ENCODE measurements around the gene KDM2A. TPM values are rescaled to one million over a fixed set of nuclear protein-coding genes. Genes with fewer than 3 reads are reported as not detected.
"Not testable (repeated sequence)": the region's sequence is repeated elsewhere in the genome, so short reads cannot be mapped to it uniquely, and the experiment has no call there.

KDM2A gene
- total RNA-seq, 2 experiments from 2014 or later = 87.1 to 95.9 TPM

DNA sequence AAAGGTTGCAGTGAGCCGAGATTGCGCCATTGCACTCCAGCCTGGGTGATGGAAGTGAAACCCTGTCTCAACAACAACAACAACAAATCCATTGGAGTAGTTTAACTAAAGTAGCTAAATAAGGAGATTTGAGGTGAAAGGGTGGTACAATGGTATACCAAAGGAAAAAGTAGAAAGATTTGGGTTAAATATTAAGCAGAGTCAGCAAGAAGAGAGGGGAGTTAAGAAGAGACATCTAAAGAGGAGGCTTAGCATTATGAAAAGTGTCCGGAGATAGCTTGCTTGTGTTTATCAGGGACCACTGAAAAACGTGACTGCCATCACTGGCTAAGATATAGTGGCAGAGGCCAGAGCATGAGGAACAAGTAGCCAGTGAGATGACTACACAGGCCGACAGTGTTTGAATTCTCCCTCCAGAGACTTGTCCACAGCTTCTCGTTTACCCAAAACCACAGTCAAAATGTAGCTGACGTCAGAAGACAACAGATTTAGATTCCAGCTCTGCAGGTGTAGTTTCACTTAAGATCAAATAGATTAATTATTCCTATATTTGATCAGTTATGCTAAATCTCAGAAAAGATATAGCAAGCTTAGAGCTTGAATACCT, 114.6 kb downstream of the KDM2A start:
- H3K4me1 Mint-ChIP-seq = peaks cover 33% of the 10 kb centered on the region
- H3K27ac Mint-ChIP-seq = peak overlapping the region; percentile 64
- CTCF ChIA-PET = interaction anchor here (0.8 to 1.2 kb wide), 3 partner anchors 21 to 171 kb away, joined by 3 to 5 read pairs (median 3); no protein-coding TSS in a partner anchor
- H3K9me3 Mint-ChIP-seq = no peaks in the 10 kb centered on the region
- DNase-seq = no peak
- H3K36me3 Mint-ChIP-seq (ENCODE audit: low read depth) = peaks cover 23% of the 10 kb centered on the region
- H3K4me3 Mint-ChIP-seq = no peak overlapping the region
- H3K27me3 Mint-ChIP-seq = no peaks in the 10 kb centered on the region
- POLR2A ChIA-PET = interaction anchor here (0.6 to 1.0 kb wide), 3 partner anchors 13 to 204 kb away, joined by 3 read pairs; partner anchors contain the start of gene PTPRCAP

DNA sequence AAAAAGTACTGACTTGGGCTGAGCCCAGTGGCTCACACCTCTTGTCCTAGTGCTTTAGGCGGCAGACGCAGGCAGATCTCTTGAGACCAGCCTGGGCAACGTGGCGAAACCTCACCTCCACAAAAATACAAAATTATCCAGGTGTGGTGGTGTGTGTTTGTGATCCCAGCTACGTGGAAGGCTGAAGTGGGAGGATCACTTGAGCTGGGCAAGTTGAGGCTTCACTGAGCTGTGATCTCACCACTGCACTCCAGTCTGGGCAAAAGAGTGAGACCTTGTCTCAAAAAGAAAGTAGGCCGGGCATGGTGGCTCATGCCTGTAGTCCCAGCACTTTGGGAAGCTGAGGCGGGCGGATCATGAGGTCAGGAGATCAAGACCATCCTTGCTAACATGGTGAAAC, 115.5 kb downstream of the KDM2A start:
- POLR2A ChIA-PET = interaction anchor here (0.7 kb wide), 1 partner anchor 29 kb away, joined by 3 read pairs; no protein-coding TSS in a partner anchor
- not testable (repeated sequence) for H3K4me3 Mint-ChIP-seq, H3K27me3 Mint-ChIP-seq, DNase-seq, H3K9me3 Mint-ChIP-seq
- H3K36me3 Mint-ChIP-seq (ENCODE audit: low read depth) = peaks cover 16% of the 10 kb centered on the region
- H3K4me1 Mint-ChIP-seq = peaks cover 39% of the 10 kb centered on the region
- CTCF ChIA-PET = interaction anchor here (0.7 to 1.2 kb wide), 2 partner anchors 28 to 444 kb away, joined by 5 read pairs; no protein-coding TSS in a partner anchor
- peak overlapping the region; percentile 5 for H3K27ac Mint-ChIP-seq

DNA sequence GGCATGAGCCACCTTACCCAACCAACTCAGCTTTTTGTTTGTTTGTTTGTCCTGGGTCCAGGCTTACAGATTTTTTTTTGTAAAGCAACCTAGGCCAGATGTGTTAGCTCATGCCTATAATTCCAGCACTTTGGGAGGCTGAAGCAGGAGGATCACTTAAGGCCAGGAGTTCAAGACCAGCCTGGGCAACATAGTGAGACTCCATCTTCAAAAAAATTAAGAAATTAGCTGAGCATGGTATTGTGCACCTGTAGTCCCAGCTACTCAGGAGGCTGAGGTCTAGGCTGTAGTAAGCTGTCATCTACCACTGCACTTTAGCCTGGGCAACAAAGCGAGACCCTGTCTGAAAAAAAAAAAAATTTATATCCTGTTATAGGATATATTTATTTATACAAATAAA, 118.5 kb downstream of the KDM2A start:
- peaks cover 48% of the 10 kb centered on the region for H3K4me1 Mint-ChIP-seq
- DNase-seq = no peak
- CTCF ChIA-PET = interaction anchor here (0.6 to 2.5 kb wide), 5 partner anchors 16 to 626 kb away, joined by 3 to 9 read pairs (median 3); no protein-coding TSS in a partner anchor
- peaks cover 28% of the 10 kb centered on the region for H3K36me3 Mint-ChIP-seq (ENCODE audit: low read depth)
- H3K4me3 Mint-ChIP-seq = no peak overlapping the region
- POLR2A ChIA-PET = interaction anchor here (2.4 kb wide), 1 partner anchor 16 kb away, joined by 7 read pairs; no protein-coding TSS in a partner anchor
- no peaks in the 10 kb centered on the region for H3K9me3 Mint-ChIP-seq
- no peak overlapping the region for H3K27ac Mint-ChIP-seq
- no peaks in the 10 kb centered on the region for H3K27me3 Mint-ChIP-seq

DNA sequence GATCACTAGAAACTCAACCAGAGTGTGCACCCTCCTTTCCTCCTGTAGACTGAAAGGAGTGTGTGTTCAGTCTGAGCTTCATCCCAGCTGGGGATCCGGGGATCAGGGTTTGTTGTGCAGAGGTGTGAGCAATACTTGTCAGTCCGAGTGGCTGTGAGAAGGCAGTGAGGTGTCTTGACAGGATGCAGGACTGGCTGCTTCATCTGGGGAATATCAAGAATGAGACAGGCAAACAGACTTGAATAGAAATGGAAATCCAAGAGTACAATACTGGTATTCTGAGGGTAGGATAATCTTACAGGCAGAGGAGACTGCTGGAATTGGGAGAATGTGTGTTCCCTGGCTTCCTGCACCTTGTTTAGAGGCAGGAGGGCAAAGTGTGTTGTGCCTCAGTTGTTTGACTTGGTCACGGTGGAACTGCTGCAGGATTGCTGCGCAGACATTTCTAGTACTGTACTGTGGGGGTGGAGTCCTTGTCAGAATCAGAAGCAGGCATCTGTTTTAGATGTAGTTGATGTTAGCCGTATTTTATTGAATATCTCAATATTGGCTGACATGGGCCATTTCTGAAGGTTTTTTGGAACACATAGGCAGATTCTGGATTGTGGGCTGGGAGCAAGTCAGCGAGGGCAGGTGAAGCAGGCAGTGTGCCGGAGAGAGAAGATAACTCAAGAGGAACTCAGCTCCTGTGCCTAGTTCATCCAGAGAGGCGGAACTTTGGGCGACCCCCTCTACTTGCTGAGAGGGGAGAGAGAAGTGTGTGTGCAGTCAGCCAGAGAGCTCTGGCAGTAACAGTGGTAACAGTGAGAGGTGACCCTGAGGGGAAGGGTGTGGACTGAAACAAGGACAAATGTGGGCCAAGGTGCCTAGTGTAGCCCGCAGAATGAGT, 120.1 kb downstream of the KDM2A start:
- POLR2A ChIA-PET = interaction anchor here (0.8 to 3.5 kb wide), 38 partner anchors 8 to 1664 kb away, joined by 3 to 66 read pairs (median 5); partner anchors contain the start of genes ACTN3, ANKRD13D, CLCF1 and KDM2A
- CTCF ChIA-PET = interaction anchor here (0.6 to 3.9 kb wide), 19 partner anchors 13 to 391 kb away, joined by 3 to 41 read pairs (median 4); partner anchors contain the start of genes KDM2A, NUDT8 and PPP1CA
- peaks cover 53% of the 10 kb centered on the region for H3K4me1 Mint-ChIP-seq
- H3K4me3 Mint-ChIP-seq = peak overlapping the region; percentile 99
- no peaks in the 10 kb centered on the region for H3K27me3 Mint-ChIP-seq
- no peak for DNase-seq
- H3K36me3 Mint-ChIP-seq (ENCODE audit: low read depth) = peaks cover 40% of the 10 kb centered on the region
- no peaks in the 10 kb centered on the region for H3K9me3 Mint-ChIP-seq
- H3K27ac Mint-ChIP-seq = peak overlapping the region; percentile 96

DNA sequence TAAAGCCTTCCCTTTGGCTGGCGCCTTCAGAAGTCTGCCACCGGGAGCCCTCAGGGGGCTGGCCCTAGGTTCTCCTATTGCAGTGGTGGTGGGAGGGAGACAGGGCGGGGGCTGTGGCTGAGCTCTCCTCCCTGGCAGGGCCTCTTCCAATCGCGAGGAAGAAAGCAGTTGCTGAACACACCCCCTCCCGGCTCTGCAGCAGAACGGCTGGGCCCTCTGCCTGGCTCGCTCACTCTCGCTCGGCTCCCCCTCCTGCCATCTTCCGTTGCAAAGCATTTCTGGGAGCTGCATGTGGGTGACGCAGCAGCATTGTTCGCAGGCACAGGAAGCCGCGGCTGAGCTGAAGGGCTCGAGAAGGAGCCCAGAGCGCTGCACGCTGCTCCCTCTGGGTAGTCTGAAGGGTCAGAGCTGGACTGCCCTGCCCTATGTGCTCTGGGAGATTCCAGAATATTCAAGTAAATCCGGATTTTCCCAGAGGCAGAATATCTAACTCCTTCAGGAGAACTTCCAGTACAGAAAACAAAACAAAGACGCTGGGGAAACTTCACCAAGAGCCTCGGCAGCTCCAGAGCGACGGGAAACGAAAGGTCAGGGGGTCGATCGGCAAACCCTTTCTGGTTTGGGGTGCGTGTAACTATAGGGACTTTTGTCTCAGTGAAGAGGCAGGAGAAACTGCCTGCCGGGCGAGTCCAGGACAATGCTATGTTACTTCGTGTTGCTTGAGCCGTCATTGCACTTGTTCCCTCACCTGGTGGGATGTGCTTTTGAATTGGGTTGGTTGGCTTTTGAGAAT, 120.9 kb downstream of the KDM2A start:
- Mint-ChIP-seq H3K4me3 (peak overlapping the region; percentile 99), H3K4me1 (peaks cover 49% of the 10 kb centered on the region), H3K27ac (peak overlapping the region; percentile 96), H3K27me3 (no peaks in the 10 kb centered on the region), H3K36me3 (ENCODE audit: low read depth) (peaks cover 43% of the 10 kb centered on the region), H3K9me3 (no peaks in the 10 kb centered on the region)
- peak; percentile 97 for DNase-seq
- CTCF ChIA-PET = interaction anchor here (0.6 to 3.9 kb wide), 20 partner anchors 12 to 390 kb away, joined by 3 to 41 read pairs (median 4); partner anchors contain the start of genes KDM2A, NUDT8 and PPP1CA
- POLR2A ChIA-PET = interaction anchor here (0.8 to 3.5 kb wide), 39 partner anchors 8 to 1665 kb away, joined by 3 to 66 read pairs (median 5); partner anchors contain the start of genes ACTN3, ANKRD13D, CLCF1 and KDM2A

DNA sequence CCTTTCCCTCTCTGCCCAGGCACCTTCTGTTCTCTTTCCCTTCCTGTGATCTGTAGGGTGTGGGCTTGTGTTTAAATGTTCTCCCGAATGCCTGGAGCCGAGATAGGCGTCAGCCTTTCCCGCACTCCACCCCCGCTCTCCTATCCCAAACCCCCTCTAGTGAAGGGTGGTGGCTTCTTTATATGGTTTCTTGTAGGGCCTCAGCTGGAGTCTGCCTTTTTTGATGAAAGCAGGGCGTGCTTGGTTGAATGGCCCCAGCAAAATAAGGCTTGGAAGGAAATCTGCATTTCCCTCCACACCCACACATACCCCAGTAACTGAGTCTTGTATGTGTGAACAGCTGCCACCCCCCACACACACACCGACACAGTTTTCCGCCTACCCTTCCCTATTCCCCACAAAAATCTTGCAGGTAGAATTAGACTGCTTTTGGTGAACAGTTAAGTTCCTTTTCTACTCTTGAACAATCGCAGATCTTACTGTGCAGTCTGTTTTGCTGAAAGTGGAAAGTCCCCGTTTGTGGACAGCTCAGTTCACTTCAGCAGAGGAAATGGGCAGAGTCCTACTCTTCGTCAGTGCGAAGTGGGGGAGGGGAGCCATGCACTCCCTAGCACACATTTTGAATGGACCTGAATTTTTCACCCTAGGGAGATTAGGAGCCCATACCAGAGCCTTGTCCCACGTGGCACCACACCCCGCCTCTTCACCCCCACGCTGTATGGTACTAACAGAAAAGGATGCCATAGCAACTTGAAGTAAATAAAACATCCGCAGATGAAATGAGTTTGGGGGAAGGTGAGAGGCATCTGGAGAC, 121.7 kb downstream of the KDM2A start:
- POLR2A ChIA-PET = interaction anchor here (0.6 to 3.5 kb wide), 30 partner anchors 8 to 647 kb away, joined by 3 to 66 read pairs (median 6); partner anchors contain the start of genes ANKRD13D, KDM2A, POLD4 and PPP1CA
- peak; percentile 83 for DNase-seq

DNA sequence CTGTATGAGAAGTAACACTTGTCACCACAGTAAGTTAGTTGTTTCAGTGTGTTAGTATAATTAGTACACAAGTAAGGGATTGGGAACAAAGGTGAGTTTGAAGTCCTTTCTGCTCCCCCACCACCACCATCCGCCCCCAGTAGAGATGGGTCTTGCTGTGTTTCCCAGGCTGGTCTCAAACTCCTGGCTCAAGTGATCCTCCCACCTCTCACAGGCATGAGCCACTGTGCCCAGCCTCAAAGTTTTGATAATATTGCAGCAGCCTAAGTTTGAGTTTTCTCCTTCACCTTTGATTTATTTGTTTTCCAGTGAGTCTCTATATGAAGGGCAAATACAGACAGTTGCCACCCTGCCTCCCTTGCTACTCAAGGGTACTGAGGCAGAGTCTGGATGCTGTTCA, 123.5 kb downstream of the KDM2A start:
- no peaks in the 10 kb centered on the region for H3K9me3 Mint-ChIP-seq
- POLR2A ChIA-PET = interaction anchor here (0.6 kb wide), 1 partner anchor 161 kb away, joined by 3 read pairs; no protein-coding TSS in a partner anchor
- DNase-seq = no peak
- H3K27ac Mint-ChIP-seq = peak overlapping the region; percentile 72
- CTCF ChIA-PET = interaction anchor here (1.5 kb wide), 1 partner anchor 11 kb away, joined by 4 read pairs; no protein-coding TSS in a partner anchor
- no peaks in the 10 kb centered on the region for H3K27me3 Mint-ChIP-seq
- peak overlapping the region; percentile 99 for H3K4me3 Mint-ChIP-seq
- H3K36me3 Mint-ChIP-seq (ENCODE audit: low read depth) = peaks cover 63% of the 10 kb centered on the region
- H3K4me1 Mint-ChIP-seq = peaks cover 53% of the 10 kb centered on the region

More for the DNA sequence above, 121.7 kb downstream of the KDM2A start:
- Mint-ChIP-seq H3K27me3 (no peaks in the 10 kb centered on the region), H3K4me1 (peaks cover 53% of the 10 kb centered on the region), H3K9me3 (no peaks in the 10 kb centered on the region), H3K27ac (peak overlapping the region; percentile 96), H3K4me3 (peak overlapping the region; percentile 99), H3K36me3 (ENCODE audit: low read depth) (peaks cover 51% of the 10 kb centered on the region)
- CTCF ChIA-PET = interaction anchor here (0.6 to 3.9 kb wide), 13 partner anchors 11 to 389 kb away, joined by 3 to 41 read pairs (median 5); partner anchors contain the start of genes GRK2, KDM2A, NUDT8 and PPP1CA

DNA sequence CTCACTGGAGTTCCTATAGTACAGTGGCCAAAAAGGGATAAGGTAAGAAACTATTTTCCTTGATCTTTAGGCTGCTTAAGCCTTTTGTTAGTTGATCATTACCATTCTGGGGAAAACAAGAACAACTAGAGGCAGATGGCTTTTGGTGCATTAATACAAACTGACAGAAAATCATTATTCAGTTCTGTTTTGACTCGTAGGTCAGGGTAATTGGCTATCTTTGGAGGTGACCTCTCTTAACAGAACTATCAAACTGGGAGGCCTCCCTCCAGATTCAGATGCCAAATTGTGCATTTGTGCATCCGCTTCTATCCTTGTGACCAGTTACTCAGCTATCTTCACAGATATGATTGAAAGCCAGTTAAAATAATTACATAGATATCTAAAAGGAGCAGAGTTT, 124.0 kb downstream of the KDM2A start:
- POLR2A ChIA-PET = interaction anchor here (0.6 to 1.4 kb wide), 3 partner anchors 11 to 161 kb away, joined by 3 to 4 read pairs (median 3); no protein-coding TSS in a partner anchor
- Mint-ChIP-seq H3K27me3 (no peaks in the 10 kb centered on the region), H3K9me3 (no peaks in the 10 kb centered on the region), H3K4me1 (peaks cover 56% of the 10 kb centered on the region), H3K4me3 (peak overlapping the region; percentile 99), H3K36me3 (ENCODE audit: low read depth) (peaks cover 68% of the 10 kb centered on the region), H3K27ac (peak overlapping the region; percentile 72)
- no peak for DNase-seq
- CTCF ChIA-PET = interaction anchor here (1.3 to 1.5 kb wide), 2 partner anchors 10 to 19 kb away, joined by 4 to 5 read pairs; no protein-coding TSS in a partner anchor

DNA sequence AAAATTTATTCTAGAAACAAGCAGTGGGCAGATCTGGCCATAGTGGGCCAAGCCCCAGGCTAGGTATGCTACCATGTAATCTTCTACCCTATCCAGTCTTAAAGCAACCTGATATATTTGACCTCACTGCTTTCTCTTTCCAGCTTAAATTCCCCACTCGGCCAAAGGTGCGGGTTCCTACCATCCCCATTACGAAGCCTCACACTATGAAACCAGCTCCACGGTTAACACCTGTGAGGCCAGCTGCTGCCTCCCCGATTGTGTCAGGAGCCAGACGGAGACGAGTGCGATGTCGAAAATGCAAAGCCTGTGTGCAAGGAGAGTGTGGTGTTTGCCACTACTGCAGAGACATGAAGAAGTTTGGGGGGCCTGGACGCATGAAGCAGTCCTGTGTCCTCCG, 126.0 kb downstream of the KDM2A start:
- POLR2A ChIA-PET = no interaction called here
- Mint-ChIP-seq H3K4me1 (peaks cover 40% of the 10 kb centered on the region), H3K4me3 (no peak overlapping the region)

DNA sequence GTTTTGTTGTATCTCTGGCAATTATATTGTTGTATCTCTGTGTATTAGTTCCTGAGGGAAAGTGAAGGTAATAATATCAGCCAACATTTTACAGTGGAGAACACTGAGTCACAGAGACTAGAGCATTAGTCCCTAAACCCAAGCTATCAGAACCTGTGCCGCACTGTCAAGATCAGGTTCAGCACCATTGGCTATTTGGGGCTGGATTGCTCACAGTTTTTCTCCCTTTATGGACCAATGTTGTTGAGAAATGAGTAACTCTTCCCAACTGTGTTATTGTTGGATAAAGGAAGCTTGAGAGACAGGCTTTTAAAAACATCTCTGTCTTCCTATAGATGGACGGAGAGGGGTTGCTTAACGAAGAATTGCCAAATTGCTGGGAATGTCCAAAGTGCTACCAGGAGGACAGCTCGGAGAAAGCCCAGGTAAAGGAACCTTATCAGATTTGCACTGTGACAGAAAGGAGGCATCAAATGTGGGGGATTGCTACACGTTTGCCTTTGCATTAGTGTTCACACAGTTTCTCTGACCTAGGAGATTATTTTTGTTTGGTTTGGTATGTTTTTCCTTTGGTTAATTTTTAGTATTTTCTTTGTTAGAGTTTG, 129.0 kb downstream of the KDM2A start:
- Mint-ChIP-seq H3K36me3 (ENCODE audit: low read depth) (peaks cover 92% of the 10 kb centered on the region), H3K27ac (no peak overlapping the region), H3K4me3 (no peak overlapping the region), H3K4me1 (peaks cover 44% of the 10 kb centered on the region), H3K9me3 (no peaks in the 10 kb centered on the region), H3K27me3 (no peaks in the 10 kb centered on the region)
- ChIA-PET POLR2A (interaction anchor here (1.0 to 1.3 kb wide), 3 partner anchors 8 to 58 kb away, joined by 3 to 5 read pairs (median 3); no protein-coding TSS in a partner anchor), CTCF (interaction anchor here (1.4 to 2.7 kb wide), 2 partner anchors 69 to 104 kb away, joined by 4 to 7 read pairs; no protein-coding TSS in a partner anchor)
- no peak for DNase-seq

More for the DNA sequence above, 126.0 kb downstream of the KDM2A start:
- Mint-ChIP-seq H3K27ac (peak overlapping the region; percentile 9), H3K9me3 (no peaks in the 10 kb centered on the region), H3K36me3 (ENCODE audit: low read depth) (peaks cover 86% of the 10 kb centered on the region), H3K27me3 (no peaks in the 10 kb centered on the region)
- CTCF ChIA-PET = interaction anchor here (0.7 kb wide), 1 partner anchor 17 kb away, joined by 3 read pairs; no protein-coding TSS in a partner anchor
- DNase-seq = no peak

Measured in activated CD4-positive, alpha-beta memory T cell treated with anti-CD3 and anti-CD28 coated beads, Interleukin-2, amount 10 ng/mL, durations not matched to agents 7 days and 5 days (primary cell).